LNCaP clone FGC (cell line): ENCODE measurements around the gene PTPRN.
A peak's percentile ranks its signal among the peaks of the same experiment; 100 is the strongest.

Source experiments
- DNase-seq: peaks from one replicate; pipeline ENCODE4 v3.0.0-alpha.2; 2011; ENCODE audit warnings: low read depth
- H3K4me3 ChIP-seq: 2 replicates; pipeline ENCODE4 v1.5.1; 2011; ENCODE audit warnings: mild to moderate bottlenecking, low read depth, low read length, control low read depth
- TF ChIP-seq, protein P1 (sequence below): IDR thresholded peaks from 2 replicates; pipeline ENCODE4 v1.5.1; 2012; ENCODE audit warnings: mild to moderate bottlenecking; ENCODE audit not compliant: control insufficient read depth, insufficient read depth; ENCODE audit errors: extremely low read depth

The PTPRN gene

GRCh38 chr2:219309278-219309677 is at the start of gene PTPRN:
TSS of gene PTPRN (minus strand) at chr2:219309401. CDS start at chr2:219309332, 69 bp downstream.
- no peak for DNase-seq
- H3K4me3 ChIP-seq: no peak within 1 kb of the TSS
- TF ChIP-seq, protein P1, sequence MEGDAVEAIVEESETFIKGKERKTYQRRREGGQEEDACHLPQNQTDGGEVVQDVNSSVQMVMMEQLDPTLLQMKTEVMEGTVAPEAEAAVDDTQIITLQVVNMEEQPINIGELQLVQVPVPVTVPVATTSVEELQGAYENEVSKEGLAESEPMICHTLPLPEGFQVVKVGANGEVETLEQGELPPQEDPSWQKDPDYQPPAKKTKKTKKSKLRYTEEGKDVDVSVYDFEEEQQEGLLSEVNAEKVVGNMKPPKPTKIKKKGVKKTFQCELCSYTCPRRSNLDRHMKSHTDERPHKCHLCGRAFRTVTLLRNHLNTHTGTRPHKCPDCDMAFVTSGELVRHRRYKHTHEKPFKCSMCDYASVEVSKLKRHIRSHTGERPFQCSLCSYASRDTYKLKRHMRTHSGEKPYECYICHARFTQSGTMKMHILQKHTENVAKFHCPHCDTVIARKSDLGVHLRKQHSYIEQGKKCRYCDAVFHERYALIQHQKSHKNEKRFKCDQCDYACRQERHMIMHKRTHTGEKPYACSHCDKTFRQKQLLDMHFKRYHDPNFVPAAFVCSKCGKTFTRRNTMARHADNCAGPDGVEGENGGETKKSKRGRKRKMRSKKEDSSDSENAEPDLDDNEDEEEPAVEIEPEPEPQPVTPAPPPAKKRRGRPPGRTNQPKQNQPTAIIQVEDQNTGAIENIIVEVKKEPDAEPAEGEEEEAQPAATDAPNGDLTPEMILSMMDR: no peak

- TF ChIP-seq, protein P1: no peak
- DNase-seq: no peak
- H3K4me3 ChIP-seq: no peak overlapping the region
Measured at GRCh38 chr2:219358170-219359075, 49.2 kb upstream of the PTPRN start.

GRCh38 chr2:219356834-219357233 is 47.6 kb upstream of the PTPRN start:
- TF ChIP-seq, protein P1: no peak
- H3K4me3 ChIP-seq: no peak overlapping the region
- DNase-seq: no peak

DNA sequence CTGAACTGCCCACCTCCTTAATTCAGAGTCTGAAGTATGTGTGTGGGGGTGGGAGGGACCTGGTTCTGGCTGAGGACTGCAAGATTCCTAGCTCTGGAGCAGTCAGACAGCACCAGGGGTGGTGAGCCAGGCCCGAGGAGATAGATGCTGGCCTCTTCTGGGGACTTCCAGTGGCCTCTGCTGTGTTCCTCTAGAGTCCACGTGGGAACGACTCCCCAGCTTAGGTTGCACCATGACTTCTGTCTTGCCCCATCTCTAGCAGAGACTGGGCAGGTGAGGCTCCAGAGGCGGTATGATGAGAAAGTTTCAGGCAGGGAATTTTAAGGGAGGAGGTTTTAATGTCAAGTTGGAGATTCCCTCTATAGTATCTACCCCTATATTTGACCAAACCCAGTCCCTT is 45.4 kb upstream of the PTPRN start:
- DNase-seq: no peak
- H3K4me3 ChIP-seq: no peak overlapping the region
- TF ChIP-seq, protein P1: no peak

DNA sequence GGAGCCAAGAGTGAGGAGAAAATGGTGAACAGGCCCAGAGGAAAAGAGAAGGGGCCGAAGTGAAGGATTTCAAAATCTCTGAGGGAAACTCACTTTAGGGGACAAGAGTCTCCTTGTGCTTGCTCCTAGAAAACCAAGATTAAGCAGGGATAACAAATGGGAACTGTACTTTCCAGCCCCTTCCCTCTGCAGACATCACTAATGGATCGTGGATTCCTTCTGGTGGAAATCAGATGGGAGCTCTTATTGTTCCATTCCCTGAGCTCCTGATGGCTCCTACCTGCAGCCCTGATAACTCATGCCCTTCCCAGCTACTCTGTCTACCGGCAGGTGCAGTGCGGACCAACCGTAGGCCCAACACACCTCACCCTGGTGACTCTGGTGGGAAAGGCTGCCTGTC is 43.9 kb upstream of the PTPRN start:
- H3K4me3 ChIP-seq: no peak overlapping the region
- no peak for DNase-seq
- TF ChIP-seq, protein P1: no peak

- no peak overlapping the region for H3K4me3 ChIP-seq
- no peak for DNase-seq
- TF ChIP-seq, protein P1: peak; percentile 45
Measured at GRCh38 chr2:219352448-219353023, 43.3 kb upstream of the PTPRN start.
